Loucy (cell line): ENCODE data around the gene MAN1C1.

Experiments used
- EZH2phosphoT487 ChIP-seq: fragments of 200-600 bp; IDR thresholded peaks from 2 replicates; pipeline ENCODE4 v1.6.1; 2018; ENCODE audit warnings: antibody characterized with exemption, mild to moderate bottlenecking, moderate library complexity, borderline replicate concordance
- TF ChIP-seq, protein P1 (sequence below): fragments of 200-600 bp; sonication (generic); conservative IDR thresholded peaks from 2 replicates; pipeline ENCODE4 v1.5.1; 2014; ENCODE audit warnings: mild to moderate bottlenecking, antibody characterized with exemption, low read length

DNA sequence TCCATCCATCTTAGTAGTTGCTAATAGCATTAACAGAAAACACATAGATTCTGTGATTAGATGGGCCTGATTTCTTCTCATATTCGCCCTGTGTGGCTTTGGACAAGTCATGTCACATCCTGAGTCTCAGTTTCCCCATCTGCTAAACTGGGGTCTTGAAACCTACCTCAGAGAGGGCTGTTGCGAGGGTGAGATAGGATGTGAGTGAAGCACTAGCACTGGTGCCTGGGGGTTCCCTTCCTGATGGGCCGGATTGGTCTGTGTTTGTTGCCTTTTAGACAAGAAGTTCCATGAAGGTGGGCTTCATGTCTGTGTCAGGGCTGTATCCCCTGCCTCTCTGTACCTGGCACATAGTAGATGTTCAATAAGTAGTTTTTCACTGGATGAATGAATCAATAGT lies 3.5 kb upstream of the MAN1C1 start:
- TF ChIP-seq, protein P1, sequence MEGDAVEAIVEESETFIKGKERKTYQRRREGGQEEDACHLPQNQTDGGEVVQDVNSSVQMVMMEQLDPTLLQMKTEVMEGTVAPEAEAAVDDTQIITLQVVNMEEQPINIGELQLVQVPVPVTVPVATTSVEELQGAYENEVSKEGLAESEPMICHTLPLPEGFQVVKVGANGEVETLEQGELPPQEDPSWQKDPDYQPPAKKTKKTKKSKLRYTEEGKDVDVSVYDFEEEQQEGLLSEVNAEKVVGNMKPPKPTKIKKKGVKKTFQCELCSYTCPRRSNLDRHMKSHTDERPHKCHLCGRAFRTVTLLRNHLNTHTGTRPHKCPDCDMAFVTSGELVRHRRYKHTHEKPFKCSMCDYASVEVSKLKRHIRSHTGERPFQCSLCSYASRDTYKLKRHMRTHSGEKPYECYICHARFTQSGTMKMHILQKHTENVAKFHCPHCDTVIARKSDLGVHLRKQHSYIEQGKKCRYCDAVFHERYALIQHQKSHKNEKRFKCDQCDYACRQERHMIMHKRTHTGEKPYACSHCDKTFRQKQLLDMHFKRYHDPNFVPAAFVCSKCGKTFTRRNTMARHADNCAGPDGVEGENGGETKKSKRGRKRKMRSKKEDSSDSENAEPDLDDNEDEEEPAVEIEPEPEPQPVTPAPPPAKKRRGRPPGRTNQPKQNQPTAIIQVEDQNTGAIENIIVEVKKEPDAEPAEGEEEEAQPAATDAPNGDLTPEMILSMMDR = no peak
- no peak for TF ChIP-seq EZH2phosphoT487
